RWPE2 (cell line): ENCODE measurements around the gene IRF9.

Experiments used
- ATAC-seq: fragments of 200-7000 bp; cut with Tn5 transposase; 3 replicates; pipeline ENCODE4 v1.9.1; 2021; ENCODE audit warnings: low read depth
- DNase-seq: peaks from one replicate; pipeline ENCODE4 v3.0.0-alpha.2; 2020; ENCODE audit warnings: low spot score
- H3K27ac ChIP-seq: fragments of 450-650 bp; 2 replicates; pipeline ENCODE4 v1.5.1; 2017; ENCODE audit warnings: mild to moderate bottlenecking; ENCODE audit not compliant: poor library complexity, severe bottlenecking
- H3K27me3 ChIP-seq: fragments of 250-450 bp; sonication (Bioruptor Pico); 2 replicates; pipeline ENCODE4 v1.5.1; 2021; ENCODE audit warnings: mild to moderate bottlenecking, moderate library complexity; ENCODE audit not compliant: insufficient read depth, poor library complexity, severe bottlenecking
- H3K36me3 ChIP-seq: fragments of 250-450 bp; sonication (Bioruptor Pico); 2 replicates; pipeline ENCODE4 v1.5.1; 2020; ENCODE audit warnings: low read depth, mild to moderate bottlenecking, moderate library complexity
- H3K4me1 ChIP-seq: fragments of 250-450 bp; sonication (Bioruptor Pico); 2 replicates; pipeline ENCODE4 v1.5.1; 2021; ENCODE audit warnings: mild to moderate bottlenecking, moderate library complexity; ENCODE audit not compliant: insufficient read depth, poor library complexity, severe bottlenecking
- H3K4me3 ChIP-seq: fragments of 250-450 bp; sonication (Bioruptor Pico); 2 replicates; pipeline ENCODE4 v1.5.1; 2021; ENCODE audit warnings: mild to moderate bottlenecking, moderate library complexity; ENCODE audit not compliant: severe bottlenecking
- H3K9me3 ChIP-seq: fragments of 250-450 bp; sonication (Bioruptor Pico); 2 replicates; pipeline ENCODE4 v1.5.1; 2021; ENCODE audit warnings: mild to moderate bottlenecking, moderate library complexity; ENCODE audit not compliant: severe bottlenecking
- CTCF ChIP-seq: fragments of 450-650 bp; IDR thresholded peaks from one replicate; pipeline ENCODE4 v1.5.1; 2017; ENCODE audit warnings: mild to moderate bottlenecking, moderate library complexity; ENCODE audit not compliant: poor library complexity, severe bottlenecking

The IRF9 gene

GRCh38 chr14:24115422-24116127, 45.5 kb upstream of the IRF9 start:
- H3K27me3 ChIP-seq: no peaks in the 10 kb centered on the region
- no peak for DNase-seq
- H3K9me3 ChIP-seq: no peaks in the 10 kb centered on the region
- peaks cover 6% of the 10 kb centered on the region for H3K4me1 ChIP-seq
- peak overlapping the region; percentile 57 for H3K4me3 ChIP-seq
- no peak for ATAC-seq
- no peak for TF ChIP-seq CTCF
- H3K36me3 ChIP-seq: peaks cover 40% of the 10 kb centered on the region
- peak overlapping the region; percentile 92 for H3K27ac ChIP-seq

DNA sequence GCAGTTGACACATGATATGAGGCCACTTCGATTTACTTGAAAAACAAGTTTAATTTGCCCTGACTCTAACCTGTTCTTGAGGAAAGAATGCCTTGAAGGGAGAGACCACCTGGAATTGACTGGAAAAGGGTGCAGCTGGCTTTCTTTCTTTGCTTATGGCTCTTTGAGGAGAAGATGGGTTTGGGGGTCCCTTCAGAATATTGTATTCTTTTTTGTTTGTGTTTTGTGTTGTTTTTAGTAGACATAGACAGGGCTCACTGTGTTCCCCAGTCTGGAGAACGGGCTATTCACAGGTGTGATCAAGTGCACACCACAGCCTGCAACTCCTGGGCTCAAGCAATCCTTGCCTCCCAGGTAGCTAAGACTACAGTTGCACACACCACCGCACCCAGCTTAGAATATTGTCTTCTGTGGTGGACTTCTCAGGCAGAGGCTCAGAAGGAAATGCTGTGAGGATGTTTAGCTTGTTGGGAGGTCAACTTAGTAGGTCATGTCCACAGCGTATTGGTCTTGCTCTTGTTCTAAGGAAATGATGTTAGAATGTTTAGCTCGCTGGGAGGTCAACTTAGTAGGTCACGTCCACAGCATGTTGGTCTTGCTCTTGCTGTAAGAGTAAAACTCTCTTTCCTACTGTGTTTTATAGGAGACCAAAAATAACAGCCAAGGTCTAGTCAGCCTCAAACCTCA, 44.8 kb upstream of the IRF9 start:
- no peak for ATAC-seq
- no peak for TF ChIP-seq CTCF
- peak overlapping the region; percentile 57 for H3K4me3 ChIP-seq

DNA sequence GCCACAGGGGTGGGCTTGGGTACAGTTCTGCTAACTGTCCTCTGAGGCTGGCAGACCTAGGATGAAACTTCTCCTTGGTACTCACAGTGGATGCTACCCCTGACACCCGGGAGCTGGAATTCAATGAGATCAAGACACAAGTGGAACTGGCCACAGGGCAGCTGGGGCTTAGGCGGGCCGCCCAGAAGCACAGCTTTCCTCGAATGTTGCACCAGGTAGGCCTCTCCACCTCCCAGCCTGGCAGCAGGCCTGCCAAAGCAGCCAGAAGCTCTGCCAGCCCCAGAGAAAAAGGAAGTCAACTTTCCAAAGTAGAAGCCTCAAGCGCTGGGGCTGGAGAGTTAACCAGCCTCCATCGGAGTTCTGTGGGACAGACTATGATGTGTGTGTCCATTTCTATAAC, 43.9 kb upstream of the IRF9 start:
- H3K4me1 ChIP-seq: peaks cover 4% of the 10 kb centered on the region
- no peak overlapping the region for H3K4me3 ChIP-seq
- ATAC-seq (no peak), DNase-seq (no peak)
- no peaks in the 10 kb centered on the region for H3K27me3 ChIP-seq
- H3K36me3 ChIP-seq: peaks cover 49% of the 10 kb centered on the region
- no peak overlapping the region for H3K27ac ChIP-seq
- no peaks in the 10 kb centered on the region for H3K9me3 ChIP-seq
- no peak for TF ChIP-seq CTCF

More for the DNA sequence above, 44.8 kb upstream of the IRF9 start:
- Histone ChIP-seq H3K27ac (no peak overlapping the region), H3K4me1 (peaks cover 4% of the 10 kb centered on the region), H3K27me3 (no peaks in the 10 kb centered on the region), H3K36me3 (peaks cover 45% of the 10 kb centered on the region), H3K9me3 (no peaks in the 10 kb centered on the region)
- DNase-seq: no peak

DNA sequence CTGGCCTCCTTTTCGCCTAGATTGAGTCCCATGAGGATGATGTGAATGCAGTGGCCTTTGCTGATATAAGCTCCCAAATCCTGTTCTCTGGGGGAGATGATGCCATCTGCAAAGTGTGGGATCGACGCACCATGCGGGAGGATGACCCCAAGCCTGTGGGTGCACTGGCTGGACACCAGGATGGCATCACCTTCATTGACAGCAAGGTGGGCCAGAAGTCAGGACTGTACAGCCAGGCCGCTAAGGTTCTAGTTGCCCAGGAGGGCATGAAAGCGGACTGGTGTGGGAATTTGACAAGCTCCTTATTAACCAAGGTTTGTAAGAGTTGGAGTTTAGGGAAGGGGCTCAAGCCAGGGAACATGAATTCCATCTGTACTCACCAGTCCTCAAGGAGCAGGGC, 41.4 kb upstream of the IRF9 start:
- peaks cover 49% of the 10 kb centered on the region for H3K36me3 ChIP-seq

More for the DNA sequence above, 41.4 kb upstream of the IRF9 start:
- H3K9me3 ChIP-seq: no peaks in the 10 kb centered on the region
- H3K4me1 ChIP-seq: peaks cover 4% of the 10 kb centered on the region
- H3K27ac ChIP-seq: no peak overlapping the region
- TF ChIP-seq CTCF: no peak
- ATAC-seq (no peak), DNase-seq (no peak)
- no peaks in the 10 kb centered on the region for H3K27me3 ChIP-seq
- no peak overlapping the region for H3K4me3 ChIP-seq
